GM18502 (cell line): ENCODE results near the gene CHEK2.
"Not testable (repeated sequence)": the region's sequence is repeated elsewhere in the genome, so short reads cannot be mapped to it uniquely, and the experiment has no call there.

Experiments
- ATAC-seq: cut with Tn5 transposase; IDR thresholded peaks from one replicate; pipeline ENCODE4 v1.9.1; 2021; ENCODE audit warnings: mild to moderate bottlenecking; ENCODE audit not compliant: unreplicated experiment, poor library complexity

CHEK2 gene

DNA sequence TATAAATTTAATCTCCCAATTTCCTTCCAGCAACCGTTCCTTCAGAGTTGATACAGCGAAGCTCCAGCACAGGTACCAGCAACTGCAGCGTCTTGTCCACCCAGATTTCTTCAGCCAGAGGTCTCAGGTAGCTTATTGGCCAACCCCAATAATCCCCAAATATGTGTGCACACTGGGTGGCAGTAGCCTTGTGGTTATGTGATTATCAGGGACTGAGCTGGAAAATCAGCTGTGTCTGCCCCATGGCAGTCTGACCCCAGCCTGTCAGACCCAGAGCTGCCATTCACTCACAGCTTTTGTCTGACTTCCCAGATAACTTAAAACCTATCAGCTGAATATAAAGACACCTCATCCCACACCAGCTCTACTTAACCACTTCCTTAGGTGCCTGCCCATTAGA, 2.2 kb upstream of the CHEK2 start:
- no peak for ATAC-seq

DNA sequence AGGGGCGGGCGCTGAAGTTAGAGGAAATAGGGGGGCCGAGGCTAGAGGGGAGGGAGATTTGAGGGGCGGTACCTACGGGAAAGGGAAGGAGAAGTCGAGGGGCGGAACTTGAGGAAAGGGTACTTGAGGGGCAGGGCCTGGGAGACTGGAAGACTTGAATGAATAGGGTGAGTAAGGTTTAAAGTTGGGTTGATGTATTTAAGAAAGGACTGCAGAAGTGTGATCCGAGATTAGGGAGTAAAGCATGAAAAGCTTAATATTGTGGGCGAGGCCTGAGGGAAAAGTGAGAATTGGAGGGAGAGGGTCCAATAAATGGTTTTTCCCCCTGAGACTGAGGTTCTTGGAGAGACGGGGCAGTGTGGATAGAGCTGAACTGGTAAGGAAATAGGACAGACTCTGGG, 942 bp upstream of the CHEK2 start:
- no peak for ATAC-seq

GRCh38 chr22:28741200-28741784, 328 bp downstream of the CHEK2 start:
- no peak for ATAC-seq

DNA sequence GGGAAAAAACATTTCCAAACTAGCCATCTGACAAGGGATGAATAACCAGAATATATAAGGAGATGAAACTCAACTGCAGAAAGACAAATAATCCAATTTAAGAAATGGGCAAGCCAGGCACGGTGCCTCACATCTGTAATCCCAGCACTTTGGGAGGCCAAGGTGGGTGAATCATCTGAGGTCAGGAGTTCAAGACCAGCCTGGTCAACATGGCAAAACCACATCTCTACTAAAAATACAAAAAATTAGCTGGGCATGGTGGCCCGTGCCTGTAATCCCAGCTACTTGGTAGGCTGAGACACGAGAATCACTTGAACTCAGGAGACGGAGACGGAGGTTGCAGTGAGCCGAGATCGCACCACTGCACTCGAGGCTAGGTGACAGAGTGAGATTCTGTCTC, 2.7 kb downstream of the CHEK2 start:
- ATAC-seq: not testable (repeated sequence)

GRCh38 chr22:28737701-28738100, 3.9 kb downstream of the CHEK2 start:
- ATAC-seq: no peak

GRCh38 chr22:28736301-28737155, 5.1 kb downstream of the CHEK2 start:
- no peak for ATAC-seq

DNA sequence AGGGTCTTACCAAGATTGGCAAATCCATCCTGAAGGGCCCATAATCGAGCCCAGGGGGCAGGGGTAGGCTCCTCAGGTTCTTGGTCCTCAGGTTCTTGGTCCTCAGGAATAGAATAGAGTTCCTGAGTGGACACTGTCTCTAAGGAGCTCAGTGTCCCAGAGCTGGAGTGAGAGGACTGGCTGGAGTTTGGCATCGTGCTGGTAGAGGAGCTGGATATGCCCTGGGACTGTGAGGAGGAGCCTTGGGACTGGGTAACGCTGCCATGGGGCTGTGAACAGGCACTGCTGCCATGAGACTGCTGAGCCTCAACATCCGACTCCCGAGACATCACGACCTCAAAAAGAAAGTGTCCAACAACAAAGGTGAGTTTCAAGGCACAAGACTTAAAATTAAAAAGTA, 7.2 kb downstream of the CHEK2 start:
- ATAC-seq: no peak

DNA sequence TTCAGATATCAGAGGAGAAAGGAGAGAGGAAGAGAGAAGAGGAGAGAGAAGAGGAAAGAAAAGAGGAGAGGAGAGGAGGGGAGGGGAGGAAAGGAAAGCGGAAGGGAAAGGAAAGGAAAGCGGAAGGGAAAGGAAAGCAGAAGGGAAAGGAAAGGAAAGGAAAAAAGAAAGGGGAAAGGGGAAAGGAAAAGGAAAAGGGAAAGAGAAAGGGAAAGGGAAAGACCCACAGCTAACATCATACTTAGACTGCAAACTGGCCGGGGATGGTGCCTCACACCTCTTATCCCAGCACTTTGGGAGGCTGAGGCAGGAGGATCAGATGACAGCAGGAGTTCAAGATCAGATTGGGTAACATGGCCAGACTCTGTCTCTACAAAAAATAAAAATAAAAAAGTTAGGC, 11.4 kb downstream of the CHEK2 start:
- no peak for ATAC-seq

DNA sequence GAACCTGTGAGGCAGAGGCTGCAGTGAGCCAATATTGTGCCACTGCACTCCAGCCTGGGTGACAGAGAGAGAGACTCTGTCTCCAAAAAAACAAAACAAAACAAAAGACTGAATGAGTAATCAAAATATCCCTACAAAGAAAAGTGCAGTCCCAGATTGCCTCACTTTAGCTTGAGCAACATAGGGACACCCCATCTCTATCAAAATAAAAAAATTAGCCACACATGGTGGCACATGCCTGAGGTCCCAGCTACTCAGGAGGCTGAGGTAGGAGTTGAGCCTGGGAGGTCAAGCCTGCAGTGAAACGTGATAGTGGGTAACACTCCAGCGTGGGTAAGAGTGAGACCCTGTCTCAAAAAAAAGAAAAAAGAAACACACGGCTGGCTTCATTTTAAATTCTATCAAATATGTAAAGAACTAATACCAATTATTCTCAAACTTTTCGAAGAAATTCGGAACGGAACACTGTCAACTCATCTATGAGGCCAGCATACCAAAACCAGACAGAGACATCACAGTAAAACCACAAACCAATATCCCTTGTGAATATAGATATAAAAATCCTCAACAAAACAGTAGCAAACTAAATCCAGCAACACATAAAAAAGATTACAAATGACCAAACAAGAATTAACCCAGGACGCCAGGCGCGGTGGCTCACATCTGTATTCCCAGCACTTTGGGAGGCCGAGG, 12.9 kb downstream of the CHEK2 start:
- no peak for ATAC-seq

DNA sequence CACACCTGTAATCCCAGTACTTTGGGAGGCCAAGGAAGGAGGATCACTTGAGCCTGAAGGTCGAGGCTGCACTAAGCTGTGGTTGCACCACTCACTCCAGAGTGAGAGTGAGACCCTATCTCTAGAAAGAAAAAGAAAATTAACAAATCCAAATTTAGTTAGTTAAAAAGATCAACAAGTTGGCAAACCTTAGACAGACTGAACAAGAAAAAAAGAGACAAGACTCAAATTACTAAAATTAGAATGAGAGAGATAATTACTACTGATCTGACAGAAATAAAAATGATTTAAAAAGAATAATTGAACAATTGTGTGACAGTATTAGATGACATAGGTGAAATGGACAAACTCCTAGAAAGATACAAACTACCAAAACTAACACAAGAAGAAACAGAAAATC, 13.6 kb downstream of the CHEK2 start:
- no peak for ATAC-seq

DNA sequence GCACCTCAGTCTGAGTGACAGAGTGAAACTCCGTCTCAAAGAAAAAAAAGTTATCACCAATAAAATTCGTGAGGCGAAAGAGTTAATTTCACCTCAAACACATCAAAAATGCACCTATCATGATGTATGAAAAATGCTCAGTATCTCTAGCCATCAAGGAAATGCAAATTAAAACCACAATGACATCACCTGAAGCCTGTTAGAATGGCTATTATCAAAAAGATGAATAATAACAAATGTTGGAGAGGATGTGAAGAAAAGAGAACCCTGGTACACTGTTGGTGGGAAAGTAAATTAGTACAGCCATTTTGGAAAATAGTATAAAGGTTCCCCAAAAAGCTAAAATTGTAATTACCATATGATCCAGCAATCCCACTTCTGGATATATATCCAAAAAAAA, 23.6 kb downstream of the CHEK2 start:
- no peak for ATAC-seq

DNA sequence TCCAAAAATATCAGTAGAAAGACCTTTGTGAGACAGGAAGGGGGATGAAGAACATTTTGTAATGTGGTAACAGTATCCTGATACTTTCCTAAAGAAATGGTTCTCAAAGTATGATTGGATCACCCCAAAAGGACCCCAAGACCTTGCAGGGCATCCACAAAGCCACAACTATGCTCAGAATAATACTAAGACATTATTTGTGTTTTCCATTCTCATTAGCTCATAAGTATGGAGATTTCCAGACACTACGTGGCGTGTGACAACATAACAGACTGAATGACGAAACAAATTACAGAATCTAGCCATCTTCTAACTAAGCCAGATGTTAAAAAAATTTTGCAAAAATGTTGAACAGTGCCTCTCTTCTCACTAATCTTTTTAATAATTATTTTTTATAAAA, 24.9 kb downstream of the CHEK2 start:
- ATAC-seq: no peak

GRCh38 chr22:28715611-28716010, 26.0 kb downstream of the CHEK2 start:
- ATAC-seq: no peak

DNA sequence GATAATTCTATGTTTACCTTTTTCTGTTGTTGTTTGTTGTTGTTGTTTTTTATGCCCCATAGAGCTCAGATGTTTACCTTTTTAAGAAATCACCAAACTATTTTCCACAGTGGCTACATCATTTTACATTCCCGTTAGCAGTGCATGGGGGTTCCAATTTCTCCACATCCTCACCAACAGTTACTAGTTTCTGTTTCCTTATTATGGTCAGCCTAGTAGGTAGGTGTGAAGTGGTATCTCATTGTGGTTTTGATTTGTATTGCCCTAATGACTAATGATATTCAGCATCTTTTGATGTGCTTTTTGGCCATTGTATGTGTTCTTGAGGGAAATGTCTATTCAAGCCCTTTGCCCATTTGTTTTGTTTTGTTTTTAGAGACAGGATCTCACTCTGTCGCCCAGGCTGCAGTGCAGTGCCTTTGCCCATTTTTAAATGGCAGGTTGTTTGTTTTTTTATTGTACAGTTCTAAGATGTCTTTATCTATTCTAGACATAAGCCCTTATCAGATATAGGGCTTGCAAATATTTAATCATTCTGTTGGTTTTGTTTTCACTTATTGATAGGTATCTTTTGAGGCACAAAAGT, 27.5 kb downstream of the CHEK2 start:
- no peak for ATAC-seq

- ATAC-seq: no peak
These were observed 29.5 kb downstream of the CHEK2 start for GRCh38 chr22:28711820-28712777.

- ATAC-seq: no peak
These were observed 30.3 kb downstream of the CHEK2 start for GRCh38 chr22:28711341-28711740.

DNA sequence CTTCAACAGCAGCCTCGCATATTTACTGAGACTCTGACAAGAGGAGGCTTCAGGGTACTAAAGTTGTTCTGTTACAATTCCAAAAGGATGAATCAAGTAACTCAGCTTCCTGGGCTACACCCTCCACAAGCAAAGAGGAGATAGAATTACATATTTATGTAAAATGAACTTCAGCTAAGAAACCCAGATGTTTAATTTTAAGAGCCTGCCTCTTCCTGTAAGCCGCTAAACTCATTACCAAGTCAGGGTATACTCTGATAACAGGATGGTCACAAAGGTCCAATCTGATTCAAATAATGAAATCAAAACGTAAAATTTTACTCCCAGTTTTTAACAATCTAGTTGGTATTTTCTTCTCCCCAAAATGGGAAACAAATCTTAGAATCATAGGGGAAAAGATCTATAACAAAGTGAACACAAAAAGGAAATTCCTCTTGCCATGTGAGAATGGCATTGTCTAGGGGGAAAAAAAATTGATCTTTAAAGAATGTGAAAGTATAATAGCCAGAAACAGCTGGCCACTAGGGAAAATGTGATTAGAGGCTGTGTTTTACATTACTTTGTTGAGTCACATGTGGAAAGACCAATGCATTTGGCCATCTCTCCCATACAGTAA, 30.9 kb downstream of the CHEK2 start:
- no peak for ATAC-seq

GRCh38 chr22:28710107-28710506, 31.5 kb downstream of the CHEK2 start:
- no peak for ATAC-seq

- ATAC-seq: no peak
These were observed 34.8 kb downstream of the CHEK2 start for GRCh38 chr22:28706845-28707244.

DNA sequence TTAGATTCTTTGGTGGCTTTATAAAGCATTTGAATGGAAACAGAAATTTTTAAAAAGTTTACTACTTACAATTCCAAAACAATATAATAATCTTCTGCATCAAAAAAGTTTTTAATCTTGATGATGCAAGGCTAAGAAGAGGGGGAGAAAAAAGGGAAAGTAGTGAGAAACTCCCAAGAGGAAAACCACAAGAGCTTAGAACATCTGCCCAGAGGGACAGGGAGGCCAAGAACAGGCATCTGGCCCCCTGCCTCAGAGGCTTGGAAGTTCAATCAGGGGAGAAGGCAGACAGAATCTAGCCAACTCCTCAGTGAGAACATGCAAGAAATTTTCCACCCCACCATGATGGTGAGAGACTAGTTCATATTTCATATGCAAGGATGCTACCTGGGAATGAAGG, 38.2 kb downstream of the CHEK2 start:
- no peak for ATAC-seq
